Suprapubic skin (tissue), 4 donors: ENCODE results near the gene IL6ST. TPM values are rescaled to one million over a fixed set of nuclear protein-coding genes. Genes with fewer than 3 reads are reported as not detected.

Source experiments
- DNase-seq, 2 donors: peaks; one replicate each; pipeline ENCODE4 v3.0.0-alpha.2; 2019; ENCODE audit warnings: low spot score in 2 of 2
- H3K27ac ChIP-seq: fragments of 200-600 bp; sonication (generic); one replicate; pipeline ENCODE4 v1.5.1; 2019
- H3K27me3 ChIP-seq: fragments of 200-600 bp; sonication (generic); one replicate; pipeline ENCODE4 v1.5.1; 2019
- H3K36me3 ChIP-seq: fragments of 200-600 bp; sonication (generic); one replicate; pipeline ENCODE4 v1.5.1; 2019
- H3K4me1 ChIP-seq: fragments of 200-600 bp; sonication (generic); one replicate; pipeline ENCODE4 v1.5.1; 2019
- H3K4me3 ChIP-seq: fragments of 200-600 bp; sonication (generic); one replicate; pipeline ENCODE4 v1.5.1; 2019; ENCODE audit warnings: mild to moderate bottlenecking
- H3K9me3 ChIP-seq: fragments of 200-600 bp; sonication (generic); one replicate; pipeline ENCODE4 v1.5.1; 2019
- EP300 ChIP-seq: sonication (generic); formaldehyde crosslinking; IDR thresholded peaks from one replicate; pipeline ENCODE4 v1.6.1; 2017; ENCODE audit warnings: antibody characterized with exemption
- POLR2A ChIP-seq, 2 donors: fragments of 450-650 bp; IDR thresholded peaks; one replicate each; pipeline ENCODE4 v1.6.1; 2017; ENCODE audit warnings: antibody characterized with exemption in 2 of 2, mild to moderate bottlenecking in 2 of 2, moderate library complexity in 2 of 2
- POLR2AphosphoS5 ChIP-seq, 3 donors: sonication (generic); formaldehyde crosslinking; IDR thresholded peaks; one replicate each; pipeline ENCODE4 v1.6.1; 2017; ENCODE audit warnings: antibody characterized with exemption in 3 of 3
- WGBS: methylation state at CpG from one replicate; pipeline ENCODE4 v1.1.5; 2018; 5-methylcytosine and 5-hydroxymethylcytosine counted together
- total RNA-seq, 4 donors: library from RNA; depleted of rRNA; stranded (reverse); fragments of >200 nt; gene quantifications; one replicate each; pipeline ENCODE4 v1.1.0, GENCODE V29; 2016
- TF ChIP-seq, protein P1 (sequence below), 2 donors: fragments of 200-600 bp in 1 of 2; fragments of 450-650 bp in 1 of 2; sonication (generic) in 1 of 2; IDR thresholded peaks; one replicate each; pipeline ENCODE4 v1.5.1; 2016 to 2019; ENCODE audit warnings: antibody characterized with exemption in 2 of 2, mild to moderate bottlenecking in 1 of 2, moderate library complexity in 1 of 2

The IL6ST gene
- total RNA-seq, 4 donors from 2014 or later, result 47.0 to 110 (median 87.5) TPM

DNA sequence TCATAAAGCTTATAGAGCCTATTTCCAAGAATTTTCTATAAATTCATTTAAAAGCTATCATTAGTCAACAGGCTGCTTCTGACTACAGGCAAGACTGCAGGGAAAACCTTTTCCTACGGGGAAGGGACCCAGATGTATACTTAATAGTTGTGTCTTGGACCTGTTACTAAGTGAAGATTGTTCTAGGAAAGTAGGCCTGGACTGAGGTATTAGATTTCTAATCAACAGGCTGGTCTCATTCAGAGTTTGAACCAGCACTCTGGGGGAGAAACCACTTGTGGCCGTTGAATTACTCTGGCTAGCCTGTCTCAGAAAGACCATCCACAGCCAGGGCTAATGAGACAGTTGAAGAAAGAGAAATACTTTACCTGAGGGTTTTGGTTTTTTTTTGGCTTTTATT is 60.0 kb downstream of the IL6ST start:
- Histone ChIP-seq H3K36me3 (peaks cover 10% of the 10 kb centered on the region), H3K27me3 (no peaks in the 10 kb centered on the region), H3K4me3 (no peak overlapping the region), H3K4me1 (no peaks in the 10 kb centered on the region), H3K9me3 (no peaks in the 10 kb centered on the region), H3K27ac (no peak overlapping the region)
- 85% methylated on average over 2 of the region's 2 CpGs for WGBS
- no peak for DNase-seq
- TF ChIP-seq POLR2AphosphoS5 (IDR thresholded peaks at IDR 0.05), result no peak
- TF ChIP-seq EP300, result no peak

DNA sequence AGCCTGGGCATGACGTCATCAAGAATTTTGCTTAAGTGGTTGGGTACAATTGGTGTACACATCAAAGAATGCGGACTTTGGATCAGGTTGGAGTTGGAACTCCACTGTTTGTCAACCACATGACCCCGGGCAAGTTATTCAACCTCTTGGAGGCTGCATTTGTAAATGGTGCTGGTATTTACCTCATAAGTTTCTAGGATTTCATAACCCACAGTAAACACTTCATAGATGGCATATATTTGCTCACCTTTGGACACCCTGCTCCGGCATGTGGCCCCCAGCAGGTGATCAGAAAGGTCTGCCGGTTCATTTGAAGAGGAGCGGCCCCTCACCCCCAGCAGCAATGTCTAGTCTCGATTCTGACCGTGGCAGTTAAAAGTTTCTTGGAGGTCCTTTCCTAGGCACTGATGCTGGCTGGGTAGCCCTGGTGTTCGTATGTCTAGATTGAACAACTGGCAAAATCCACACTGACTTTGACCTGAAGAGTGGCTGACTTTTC is 60.6 kb downstream of the IL6ST start:
- Histone ChIP-seq H3K27me3 (no peaks in the 10 kb centered on the region), H3K9me3 (no peaks in the 10 kb centered on the region), H3K4me1 (no peaks in the 10 kb centered on the region), H3K36me3 (peaks cover 5% of the 10 kb centered on the region), H3K4me3 (no peak overlapping the region), H3K27ac (no peak overlapping the region)
- DNase-seq, result no peak
- TF ChIP-seq POLR2A (IDR thresholded peaks at IDR 0.05) (no peak), POLR2AphosphoS5 (IDR thresholded peaks at IDR 0.05) (no peak), EP300 (no peak)
- TF ChIP-seq, protein P1, sequence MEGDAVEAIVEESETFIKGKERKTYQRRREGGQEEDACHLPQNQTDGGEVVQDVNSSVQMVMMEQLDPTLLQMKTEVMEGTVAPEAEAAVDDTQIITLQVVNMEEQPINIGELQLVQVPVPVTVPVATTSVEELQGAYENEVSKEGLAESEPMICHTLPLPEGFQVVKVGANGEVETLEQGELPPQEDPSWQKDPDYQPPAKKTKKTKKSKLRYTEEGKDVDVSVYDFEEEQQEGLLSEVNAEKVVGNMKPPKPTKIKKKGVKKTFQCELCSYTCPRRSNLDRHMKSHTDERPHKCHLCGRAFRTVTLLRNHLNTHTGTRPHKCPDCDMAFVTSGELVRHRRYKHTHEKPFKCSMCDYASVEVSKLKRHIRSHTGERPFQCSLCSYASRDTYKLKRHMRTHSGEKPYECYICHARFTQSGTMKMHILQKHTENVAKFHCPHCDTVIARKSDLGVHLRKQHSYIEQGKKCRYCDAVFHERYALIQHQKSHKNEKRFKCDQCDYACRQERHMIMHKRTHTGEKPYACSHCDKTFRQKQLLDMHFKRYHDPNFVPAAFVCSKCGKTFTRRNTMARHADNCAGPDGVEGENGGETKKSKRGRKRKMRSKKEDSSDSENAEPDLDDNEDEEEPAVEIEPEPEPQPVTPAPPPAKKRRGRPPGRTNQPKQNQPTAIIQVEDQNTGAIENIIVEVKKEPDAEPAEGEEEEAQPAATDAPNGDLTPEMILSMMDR (IDR thresholded peaks at IDR 0.05), result no peak
- WGBS, result 80% methylated on average over 9 of the region's 9 CpGs

DNA sequence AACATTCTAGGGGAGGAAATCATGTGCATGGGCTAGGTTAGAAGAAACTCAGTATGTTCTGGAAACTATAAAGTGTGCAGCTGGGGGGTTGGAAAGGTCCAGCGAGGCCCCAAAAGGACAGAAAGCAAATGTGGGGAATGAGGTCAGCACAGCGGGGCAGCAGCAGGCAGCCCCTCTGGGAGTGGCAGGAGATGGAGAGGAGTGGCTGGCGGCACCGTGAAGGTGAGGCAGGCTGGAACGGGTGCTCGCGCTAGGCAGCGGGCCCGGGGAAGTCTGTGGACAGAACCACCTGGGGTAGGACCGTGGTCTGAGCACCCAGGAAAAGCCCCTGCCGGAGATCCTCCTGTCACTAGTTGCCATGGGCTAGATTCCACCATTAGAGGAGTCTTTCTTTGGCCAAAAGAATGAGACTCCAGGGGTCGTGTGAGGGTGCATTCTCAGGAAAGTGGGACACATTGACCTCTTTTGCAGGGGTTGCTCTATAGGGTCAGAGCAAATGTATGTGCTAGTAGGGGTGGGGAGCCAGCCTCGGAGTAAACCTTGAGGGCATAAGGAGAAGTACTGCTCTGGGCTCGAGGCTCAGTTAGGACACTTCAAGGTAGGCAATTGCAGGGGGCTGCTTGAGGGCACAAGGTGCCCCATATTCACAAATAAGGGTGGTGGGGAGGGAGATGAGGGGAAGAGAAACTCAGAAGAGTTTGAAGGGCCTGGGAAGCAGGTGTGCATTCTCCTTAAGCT is 61.2 kb downstream of the IL6ST start:
- WGBS, result 91% methylated on average over 14 of the region's 14 CpGs
- DNase-seq, result no peak
- H3K4me3 ChIP-seq, result no peak overlapping the region
- H3K36me3 ChIP-seq, result no peaks in the 10 kb centered on the region
- no peaks in the 10 kb centered on the region for H3K27me3 ChIP-seq
- no peaks in the 10 kb centered on the region for H3K9me3 ChIP-seq
- H3K27ac ChIP-seq, result no peak overlapping the region
- no peak for TF ChIP-seq EP300
- no peak for TF ChIP-seq POLR2AphosphoS5 (IDR thresholded peaks at IDR 0.05)
- TF ChIP-seq, protein P1 (IDR thresholded peaks at IDR 0.05), result no peak
- no peak for TF ChIP-seq POLR2A (IDR thresholded peaks at IDR 0.05)
- H3K4me1 ChIP-seq, result no peaks in the 10 kb centered on the region

DNA sequence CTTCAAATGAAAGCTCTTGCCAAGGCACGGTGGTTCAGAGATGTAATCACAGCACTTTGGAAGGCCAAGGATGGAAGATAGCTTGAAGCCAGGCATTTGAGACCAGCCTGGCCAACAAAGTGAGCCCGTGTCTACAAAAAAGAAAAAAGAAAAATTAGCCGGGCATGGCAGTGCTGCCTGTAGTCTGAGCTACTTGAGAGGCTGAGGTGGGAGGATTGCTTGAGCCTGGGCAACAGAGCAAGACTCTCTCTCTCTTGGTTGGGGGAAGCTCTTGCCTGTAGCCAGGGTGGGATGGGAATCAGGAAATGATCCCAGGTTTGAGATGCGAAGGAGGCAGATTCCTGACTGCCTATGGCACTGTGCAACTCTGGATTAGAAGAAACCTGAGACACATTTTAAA is 62.1 kb downstream of the IL6ST start:
- TF ChIP-seq POLR2AphosphoS5 (IDR thresholded peaks at IDR 0.05) (no peak), POLR2A (IDR thresholded peaks at IDR 0.05) (no peak), EP300 (no peak)
- TF ChIP-seq, protein P1 (IDR thresholded peaks at IDR 0.05), result no peak
- H3K4me1 ChIP-seq, result no peaks in the 10 kb centered on the region
- no peak overlapping the region for H3K4me3 ChIP-seq
- H3K36me3 ChIP-seq, result no peaks in the 10 kb centered on the region
- H3K27ac ChIP-seq, result no peak overlapping the region
- H3K27me3 ChIP-seq, result no peaks in the 10 kb centered on the region
- no peak for DNase-seq
- 60% methylated on average over 4 of the region's 4 CpGs for WGBS
- no peaks in the 10 kb centered on the region for H3K9me3 ChIP-seq

DNA sequence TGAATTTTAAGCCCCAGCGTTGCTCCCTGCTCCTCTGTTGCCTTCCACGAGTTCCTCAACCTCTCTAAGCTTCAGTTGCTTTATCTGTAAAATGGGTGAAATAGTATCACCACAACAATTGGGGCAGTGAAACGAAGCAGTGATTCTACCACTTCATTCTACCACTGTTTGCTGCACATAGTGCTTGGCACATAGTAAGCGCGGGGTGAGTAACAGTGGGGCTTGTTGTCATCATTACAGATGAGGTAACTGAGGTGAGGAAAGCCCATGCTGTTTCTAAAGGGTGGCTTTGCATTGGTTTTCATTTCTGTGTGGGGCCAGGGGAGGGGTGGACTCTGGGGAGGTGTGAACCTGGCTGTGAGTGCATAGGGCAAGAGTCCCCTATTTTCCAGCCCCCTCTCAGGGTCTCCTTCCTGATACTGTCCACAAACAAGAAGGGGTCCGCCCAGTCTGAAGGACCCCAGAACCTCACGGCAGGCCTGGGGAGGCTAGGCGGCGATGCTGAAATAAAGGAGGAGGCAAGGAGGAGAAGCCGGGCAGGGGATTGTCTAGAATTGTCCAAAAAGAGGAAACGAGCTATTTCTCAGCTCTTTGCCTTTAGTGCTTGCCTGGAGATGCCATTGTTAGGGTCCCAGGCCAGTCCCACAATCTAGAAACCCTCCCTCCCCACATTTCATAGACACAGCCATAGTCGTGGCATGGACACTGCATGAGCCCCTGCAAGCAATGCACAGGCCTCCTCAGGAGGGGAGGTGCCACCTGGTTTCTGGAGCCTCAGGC is 65.6 kb downstream of the IL6ST start:
- 93% methylated on average over 12 of the region's 12 CpGs for WGBS
- DNase-seq, result peak in 1 of 2 donors; percentile 60

More for the DNA sequence above, 65.6 kb downstream of the IL6ST start:
- TF ChIP-seq, protein P1 (IDR thresholded peaks at IDR 0.05), result no peak
- TF ChIP-seq EP300 (no peak), POLR2AphosphoS5 (IDR thresholded peaks at IDR 0.05) (no peak), POLR2A (IDR thresholded peaks at IDR 0.05) (no peak)
- Histone ChIP-seq H3K4me3 (no peak overlapping the region), H3K36me3 (no peaks in the 10 kb centered on the region), H3K9me3 (no peaks in the 10 kb centered on the region), H3K27ac (no peak overlapping the region), H3K27me3 (no peaks in the 10 kb centered on the region), H3K4me1 (no peaks in the 10 kb centered on the region)
